Neural progenitor cell (in vitro differentiated cells): Measurements from ENCODE around the gene RASA2. TPM values are rescaled to one million over a fixed set of nuclear protein-coding genes. Genes with fewer than 3 reads are reported as not detected.

ENCODE experiments used
- DNase-seq: peaks from one replicate; pipeline ENCODE4 v3.0.0-alpha.2; 2016; ENCODE audit warnings: low spot score
- H2AFZ ChIP-seq: fragments of 200-600 bp; sonication (generic); replicated peaks from 2 replicates; pipeline ENCODE4 v1.6.1; 2016; ENCODE audit warnings: antibody characterized with exemption
- H3F3A ChIP-seq: fragments of 200-600 bp; sonication (generic); 2 replicates; pipeline ENCODE4 v1.6.1; 2016; ENCODE audit warnings: antibody characterized with exemption, low read depth
- H3K27ac ChIP-seq: fragments of 200-600 bp; sonication (generic); 2 replicates; pipeline ENCODE4 v1.5.1; 2016; ENCODE audit warnings: mild to moderate bottlenecking
- H3K27me3 ChIP-seq: fragments of 200-600 bp; sonication (generic); 2 replicates; pipeline ENCODE4 v1.6.1; 2016; ENCODE audit warnings: mild to moderate bottlenecking, moderate library complexity
- H3K36me3 ChIP-seq: fragments of 200-600 bp; sonication (generic); 2 replicates; pipeline ENCODE4 v1.5.1; 2016
- H3K4me1 ChIP-seq: fragments of 200-600 bp; sonication (generic); 2 replicates; pipeline ENCODE4 v1.6.1; 2016; ENCODE audit warnings: mixed run types
- H3K4me2 ChIP-seq: fragments of 200-600 bp; sonication (generic); 2 replicates; pipeline ENCODE4 v1.6.1; 2016
- H3K4me3 ChIP-seq: fragments of 200-600 bp; sonication (generic); 2 replicates; pipeline ENCODE4 v1.5.1; 2016
- H3K79me2 ChIP-seq: fragments of 200-600 bp; sonication (generic); 2 replicates; pipeline ENCODE4 v1.6.1; 2016; ENCODE audit warnings: low read depth
- H3K9ac ChIP-seq: fragments of 200-600 bp; sonication (generic); 2 replicates; pipeline ENCODE4 v1.6.1; 2016
- H3K9me3 ChIP-seq: fragments of 200-600 bp; sonication (generic); 2 replicates; pipeline ENCODE4 v1.5.1; 2016; ENCODE audit warnings: low read depth
- H4K20me1 ChIP-seq: fragments of 200-600 bp; sonication (generic); 2 replicates; pipeline ENCODE4 v1.6.1; 2016; ENCODE audit warnings: low read depth
- H3K27ac Mint-ChIP-seq: 3 replicates; pipeline ENCODE4 v1.8.0; 2021; ENCODE audit warnings: mixed read lengths
- H3K27me3 Mint-ChIP-seq: 2 replicates; pipeline ENCODE4 v1.8.0; 2022; ENCODE audit warnings: low read depth, mild to moderate bottlenecking, inconsistent platforms, moderate library complexity, mixed read lengths; ENCODE audit not compliant: insufficient read depth
- H3K36me3 Mint-ChIP-seq: 3 replicates; pipeline ENCODE4 v1.8.0; 2021; ENCODE audit warnings: mixed read lengths
- H3K4me1 Mint-ChIP-seq: 3 replicates; pipeline ENCODE4 v1.8.0; 2021; ENCODE audit warnings: mixed read lengths
- H3K4me3 Mint-ChIP-seq: 3 replicates; pipeline ENCODE4 v1.8.0; 2021; ENCODE audit warnings: mild to moderate bottlenecking, moderate library complexity, mixed read lengths
- H3K9me3 Mint-ChIP-seq: 3 replicates; pipeline ENCODE4 v1.8.0; 2020; ENCODE audit warnings: mixed read lengths
- EZH2 ChIP-seq: fragments of 200-600 bp; sonication (generic); IDR thresholded peaks from 2 replicates; pipeline ENCODE4 v1.6.1; 2017; ENCODE audit warnings: antibody characterized with exemption, mild to moderate bottlenecking, moderate library complexity
- EZH2phosphoT487 ChIP-seq: fragments of 200-600 bp; sonication (generic); IDR thresholded peaks from 2 replicates; pipeline ENCODE4 v1.6.1; 2017; ENCODE audit warnings: antibody characterized with exemption
- total RNA-seq: library from RNA; depleted of rRNA; stranded (reverse); fragments of >200 nt; gene quantifications from 2 replicates; pipeline ENCODE4 v1.2.3, GENCODE V29; 2015; ENCODE audit warnings: low replicate concordance
- TF ChIP-seq, protein P1 (sequence below): fragments of 200-600 bp; sonication (generic); IDR thresholded peaks from 2 replicates; pipeline ENCODE4 v1.5.1; 2017; ENCODE audit warnings: antibody characterized with exemption, mild to moderate bottlenecking

The RASA2 gene
- total RNA-seq, 1 donor from 2014 or later: 48.4 TPM

DNA sequence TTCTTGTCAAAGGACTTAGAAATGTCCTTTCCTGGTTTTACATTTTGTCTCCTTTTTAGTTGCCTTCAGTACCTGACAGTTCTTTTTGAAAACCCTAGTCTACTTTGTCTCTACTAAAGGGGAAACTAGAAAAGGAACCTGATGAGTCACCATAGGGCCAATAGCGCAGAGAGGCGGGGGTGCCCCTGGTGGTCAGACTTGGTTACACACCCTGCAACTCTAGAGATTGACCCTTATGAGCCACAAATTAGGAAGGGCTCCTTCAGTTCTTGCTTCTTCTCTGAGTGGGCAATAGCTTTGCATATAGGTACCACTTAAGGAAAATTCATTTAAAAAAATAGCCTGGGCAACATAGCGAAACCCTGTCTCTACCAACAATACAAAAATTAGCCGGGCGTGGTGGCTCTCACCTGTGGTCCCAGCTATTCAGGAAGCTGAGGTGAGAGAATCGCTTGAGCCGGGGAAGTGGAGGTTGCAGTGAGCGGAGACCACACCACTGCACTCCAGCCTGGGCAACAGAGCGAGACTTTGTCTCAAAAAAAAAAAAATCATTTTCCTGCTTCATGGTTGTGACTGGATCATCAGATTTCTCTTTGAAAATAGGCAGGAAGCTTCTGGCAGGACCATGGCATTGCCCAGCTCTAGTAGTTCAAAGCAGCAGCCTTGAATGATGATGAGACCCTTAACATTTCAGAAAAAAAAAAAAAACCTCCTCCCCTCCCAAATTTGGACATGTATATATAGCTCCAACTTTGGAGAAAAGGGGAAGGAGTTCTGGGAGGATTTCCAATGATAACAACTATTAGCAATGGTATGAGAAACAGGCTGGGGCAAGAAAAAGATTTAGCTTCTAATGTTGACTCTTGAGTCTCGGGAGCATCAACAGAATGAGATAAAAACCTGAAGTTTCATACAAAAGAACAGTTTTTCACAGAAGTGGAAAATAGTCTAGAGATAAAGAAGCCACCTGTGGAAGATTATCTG, 45.2 kb upstream of the RASA2 start:
- peak overlapping the region; percentile 16 for H2AFZ ChIP-seq
- peak; percentile 70 for DNase-seq
- H3K4me3 Mint-ChIP-seq: no peak overlapping the region
- no peaks in the 10 kb centered on the region for H3K4me1 Mint-ChIP-seq
- no peaks in the 10 kb centered on the region for H3K27me3 ChIP-seq
- H3K27ac ChIP-seq: no peak overlapping the region
- H3F3A ChIP-seq: no peaks in the 10 kb centered on the region
- H3K4me3 ChIP-seq: no peak overlapping the region
- H3K9me3 Mint-ChIP-seq: no peaks in the 10 kb centered on the region
- H3K9ac ChIP-seq: no peak overlapping the region
- no peaks in the 10 kb centered on the region for H3K36me3 ChIP-seq
- no peaks in the 10 kb centered on the region for H3K9me3 ChIP-seq
- no peaks in the 10 kb centered on the region for H3K4me1 ChIP-seq
- peak overlapping the region; percentile 30 for H3K27ac Mint-ChIP-seq
- no peak overlapping the region for H3K4me2 ChIP-seq
- H4K20me1 ChIP-seq: no peaks in the 10 kb centered on the region
- TF ChIP-seq EZH2 (no peak), EZH2phosphoT487 (no peak)
- TF ChIP-seq, protein P1, sequence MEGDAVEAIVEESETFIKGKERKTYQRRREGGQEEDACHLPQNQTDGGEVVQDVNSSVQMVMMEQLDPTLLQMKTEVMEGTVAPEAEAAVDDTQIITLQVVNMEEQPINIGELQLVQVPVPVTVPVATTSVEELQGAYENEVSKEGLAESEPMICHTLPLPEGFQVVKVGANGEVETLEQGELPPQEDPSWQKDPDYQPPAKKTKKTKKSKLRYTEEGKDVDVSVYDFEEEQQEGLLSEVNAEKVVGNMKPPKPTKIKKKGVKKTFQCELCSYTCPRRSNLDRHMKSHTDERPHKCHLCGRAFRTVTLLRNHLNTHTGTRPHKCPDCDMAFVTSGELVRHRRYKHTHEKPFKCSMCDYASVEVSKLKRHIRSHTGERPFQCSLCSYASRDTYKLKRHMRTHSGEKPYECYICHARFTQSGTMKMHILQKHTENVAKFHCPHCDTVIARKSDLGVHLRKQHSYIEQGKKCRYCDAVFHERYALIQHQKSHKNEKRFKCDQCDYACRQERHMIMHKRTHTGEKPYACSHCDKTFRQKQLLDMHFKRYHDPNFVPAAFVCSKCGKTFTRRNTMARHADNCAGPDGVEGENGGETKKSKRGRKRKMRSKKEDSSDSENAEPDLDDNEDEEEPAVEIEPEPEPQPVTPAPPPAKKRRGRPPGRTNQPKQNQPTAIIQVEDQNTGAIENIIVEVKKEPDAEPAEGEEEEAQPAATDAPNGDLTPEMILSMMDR: peak; percentile 92
- no peaks in the 10 kb centered on the region for H3K27me3 Mint-ChIP-seq
- H3K36me3 Mint-ChIP-seq: peaks cover 24% of the 10 kb centered on the region
- H3K79me2 ChIP-seq: no peaks in the 10 kb centered on the region

DNA sequence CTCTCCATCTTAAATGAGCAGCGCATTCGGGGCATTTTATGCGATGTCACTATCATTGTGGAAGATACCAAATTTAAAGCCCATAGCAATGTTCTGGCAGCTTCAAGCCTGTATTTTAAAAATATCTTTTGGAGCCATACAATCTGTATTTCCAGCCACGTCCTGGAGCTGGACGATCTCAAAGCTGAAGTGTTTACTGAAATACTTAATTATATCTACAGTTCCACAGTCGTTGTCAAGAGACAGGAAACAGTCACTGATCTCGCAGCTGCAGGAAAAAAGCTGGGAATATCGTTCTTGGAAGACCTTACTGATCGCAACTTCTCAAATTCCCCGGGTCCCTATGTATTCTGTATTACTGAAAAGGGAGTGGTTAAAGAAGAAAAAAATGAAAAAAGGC, 44.4 kb upstream of the RASA2 start:
- no peak overlapping the region for H3K27ac ChIP-seq
- peak overlapping the region; percentile 30 for H3K27ac Mint-ChIP-seq
- no peaks in the 10 kb centered on the region for H3K79me2 ChIP-seq
- no peak overlapping the region for H3K4me2 ChIP-seq
- H3F3A ChIP-seq: no peaks in the 10 kb centered on the region
- TF ChIP-seq, protein P1: no peak
- DNase-seq: no peak
- no peaks in the 10 kb centered on the region for H3K27me3 Mint-ChIP-seq
- no peaks in the 10 kb centered on the region for H3K9me3 ChIP-seq
- no peak overlapping the region for H3K4me3 Mint-ChIP-seq
- H3K9ac ChIP-seq: no peak overlapping the region
- H3K27me3 ChIP-seq: no peaks in the 10 kb centered on the region
- peaks cover 3% of the 10 kb centered on the region for H3K4me1 Mint-ChIP-seq
- H3K36me3 ChIP-seq: no peaks in the 10 kb centered on the region
- no peak overlapping the region for H2AFZ ChIP-seq
- no peak overlapping the region for H3K4me3 ChIP-seq
- H3K4me1 ChIP-seq: no peaks in the 10 kb centered on the region
- no peaks in the 10 kb centered on the region for H4K20me1 ChIP-seq
- H3K9me3 Mint-ChIP-seq: no peaks in the 10 kb centered on the region
- H3K36me3 Mint-ChIP-seq: peaks cover 24% of the 10 kb centered on the region

DNA sequence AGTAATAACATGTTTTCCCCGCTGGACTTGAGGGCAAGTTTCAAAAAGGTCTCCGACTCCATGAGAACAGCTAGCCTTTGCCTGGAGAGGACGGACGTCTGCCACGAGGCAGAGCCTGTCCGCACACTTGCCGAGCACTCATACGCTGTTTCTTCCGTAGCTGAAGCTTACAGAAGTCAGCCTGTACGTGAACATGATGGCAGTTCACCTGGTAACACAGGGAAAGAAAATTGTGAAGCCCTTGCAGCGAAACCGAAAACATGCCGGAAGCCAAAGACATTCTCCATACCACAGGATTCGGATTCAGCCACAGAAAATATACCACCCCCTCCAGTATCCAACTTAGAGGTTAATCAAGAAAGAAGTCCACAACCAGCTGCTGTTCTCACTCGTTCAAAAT, 43.9 kb upstream of the RASA2 start:
- Histone ChIP-seq H3K79me2 (no peaks in the 10 kb centered on the region), H3K27me3 (no peaks in the 10 kb centered on the region), H4K20me1 (no peaks in the 10 kb centered on the region), H3K9ac (no peak overlapping the region), H3K27ac (no peak overlapping the region), H3K4me1 (no peaks in the 10 kb centered on the region), H3K9me3 (no peaks in the 10 kb centered on the region), H3K4me3 (no peak overlapping the region), H3F3A (no peaks in the 10 kb centered on the region), H3K36me3 (no peaks in the 10 kb centered on the region), H3K4me2 (no peak overlapping the region), H2AFZ (no peak overlapping the region)
- Mint-ChIP-seq H3K4me3 (no peak overlapping the region), H3K36me3 (peaks cover 24% of the 10 kb centered on the region), H3K27ac (no peak overlapping the region), H3K4me1 (peaks cover 4% of the 10 kb centered on the region), H3K9me3 (no peaks in the 10 kb centered on the region), H3K27me3 (no peaks in the 10 kb centered on the region)
- TF ChIP-seq EZH2phosphoT487: no peak
- no peak for TF ChIP-seq EZH2
- TF ChIP-seq, protein P1: no peak
- DNase-seq: no peak
